Brain microvascular endothelial cell (primary cell): ENCODE data around the gene CACNA2D4.
A peak's percentile ranks its signal among the peaks of the same experiment; 100 is the strongest.

Experiments used
- DNase-seq: peaks from one replicate; pipeline ENCODE4 v3.0.0-alpha.2; 2020
- H3K27ac ChIP-seq: fragments of 250-450 bp; sonication (Bioruptor Pico); 2 replicates; pipeline ENCODE4 v1.5.1; 2020; ENCODE audit warnings: mild to moderate bottlenecking, moderate library complexity
- H3K27me3 ChIP-seq: fragments of 250-450 bp; sonication (Bioruptor Pico); replicated peaks from 2 replicates; pipeline ENCODE4 v1.5.1; 2020; ENCODE audit warnings: mild to moderate bottlenecking
- H3K36me3 ChIP-seq: fragments of 250-450 bp; sonication (Bioruptor Pico); replicated peaks from 2 replicates; pipeline ENCODE4 v1.5.1; 2020; ENCODE audit warnings: mild to moderate bottlenecking
- H3K4me3 ChIP-seq: 2 replicates; pipeline ENCODE4 v1.5.1; 2011; ENCODE audit warnings: low read depth, mild to moderate bottlenecking, control low read depth, low read length, moderate library complexity
- CTCF ChIP-seq: IDR thresholded peaks from 2 replicates; pipeline ENCODE4 v1.5.1; 2011; ENCODE audit warnings: low read depth, mild to moderate bottlenecking, moderate library complexity, low read length, control low read depth, inconsistent platforms; ENCODE audit errors: missing control alignments
- in situ Hi-C: cut with HindIII; loops from 2 replicates; pipeline ENCODE4 v1.10.0; 2017; ENCODE audit warnings: low sequenced_read_pairs, low pct_ligation_motif_present

Gene CACNA2D4

DNA sequence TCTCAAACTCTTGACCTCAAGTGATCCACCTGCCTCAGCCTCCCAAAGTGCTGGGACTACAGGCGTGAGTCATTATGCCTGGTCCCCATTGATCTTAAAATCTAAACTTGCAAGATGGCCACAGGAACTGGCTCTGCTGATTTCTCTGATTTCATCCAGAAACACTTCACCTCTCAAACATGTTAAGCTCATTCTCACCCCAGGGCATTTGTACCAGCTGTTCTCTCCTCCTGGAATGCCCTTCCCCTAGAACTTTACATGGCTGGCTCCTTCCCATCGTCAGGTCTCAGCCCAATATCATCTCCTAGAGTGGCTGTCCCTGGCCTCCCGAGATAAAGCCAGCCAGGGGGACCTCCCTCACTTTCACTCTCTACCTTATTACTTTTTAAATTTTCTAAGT lies 103.3 kb downstream of the CACNA2D4 start:
- DNase-seq: no peak
- Histone ChIP-seq H3K27me3 (peaks cover 12% of the 10 kb centered on the region), H3K36me3 (no peaks in the 10 kb centered on the region), H3K4me3 (no peak overlapping the region), H3K27ac (no peak overlapping the region)
- no peak for TF ChIP-seq CTCF
- in situ Hi-C loops: loop anchor here (25.0 kb wide), 1 partner anchor 122 kb away; no protein-coding TSS in a partner anchor

DNA sequence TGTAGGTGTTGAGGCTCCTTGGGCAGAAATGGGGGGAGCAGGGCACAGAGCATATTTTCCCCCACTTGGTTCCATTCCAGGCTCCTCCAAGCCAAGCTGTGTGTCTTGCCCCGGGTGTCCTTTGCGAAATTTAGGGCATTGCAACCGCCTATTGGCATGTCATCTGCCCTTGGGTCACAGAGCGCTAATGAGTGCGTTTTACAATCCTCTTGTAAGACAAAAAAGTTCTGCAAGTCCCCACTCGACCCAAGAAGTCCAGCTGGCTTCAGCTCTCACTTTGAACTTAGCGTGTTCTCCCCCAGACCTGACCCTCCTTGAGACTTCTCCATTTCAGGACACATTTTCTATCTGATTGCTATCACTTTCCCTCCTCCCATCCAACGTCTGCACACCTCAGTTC lies 104.2 kb downstream of the CACNA2D4 start:
- peaks cover 3% of the 10 kb centered on the region for H3K27me3 ChIP-seq
- H3K27ac ChIP-seq: no peak overlapping the region
- DNase-seq: no peak
- in situ Hi-C loops: loop anchor here (25.0 kb wide), 1 partner anchor 123 kb away; no protein-coding TSS in a partner anchor
- TF ChIP-seq CTCF: no peak
- no peaks in the 10 kb centered on the region for H3K36me3 ChIP-seq
- H3K4me3 ChIP-seq: no peak overlapping the region

GRCh38 chr12:1812650-1813302 lies 105.7 kb downstream of the CACNA2D4 start:
- TF ChIP-seq CTCF: no peak
- Histone ChIP-seq H3K4me3 (no peak overlapping the region), H3K36me3 (no peaks in the 10 kb centered on the region), H3K27me3 (no peaks in the 10 kb centered on the region), H3K27ac (peak overlapping the region; percentile 66)
- DNase-seq: peak; percentile 55
- in situ Hi-C loops: loop anchor here (25.0 kb wide), 1 partner anchor 125 kb away; no protein-coding TSS in a partner anchor

DNA sequence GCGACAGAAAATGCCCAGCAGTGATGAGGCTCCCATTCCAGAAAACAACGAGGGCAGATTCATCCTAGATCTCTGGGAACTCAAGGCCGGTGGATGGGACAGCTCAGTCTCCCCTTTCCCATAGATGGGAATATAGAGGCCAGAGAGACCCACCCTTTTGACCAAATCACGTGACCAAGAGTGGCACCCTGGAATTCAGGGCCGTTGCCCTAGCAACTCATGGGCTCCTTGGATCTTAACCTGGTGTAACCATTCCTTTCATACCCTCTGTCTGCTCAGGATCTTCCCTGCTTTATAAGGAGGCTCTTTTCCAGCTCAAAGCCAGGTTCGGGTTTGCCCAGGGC lies 106.5 kb downstream of the CACNA2D4 start:
- in situ Hi-C loops: loop anchor here (25.0 kb wide), 1 partner anchor 125 kb away; no protein-coding TSS in a partner anchor
- H3K27me3 ChIP-seq: no peaks in the 10 kb centered on the region
- no peak for TF ChIP-seq CTCF
- H3K27ac ChIP-seq: peak overlapping the region; percentile 66
- DNase-seq: no peak
- H3K4me3 ChIP-seq: no peak overlapping the region
- H3K36me3 ChIP-seq: no peaks in the 10 kb centered on the region

DNA sequence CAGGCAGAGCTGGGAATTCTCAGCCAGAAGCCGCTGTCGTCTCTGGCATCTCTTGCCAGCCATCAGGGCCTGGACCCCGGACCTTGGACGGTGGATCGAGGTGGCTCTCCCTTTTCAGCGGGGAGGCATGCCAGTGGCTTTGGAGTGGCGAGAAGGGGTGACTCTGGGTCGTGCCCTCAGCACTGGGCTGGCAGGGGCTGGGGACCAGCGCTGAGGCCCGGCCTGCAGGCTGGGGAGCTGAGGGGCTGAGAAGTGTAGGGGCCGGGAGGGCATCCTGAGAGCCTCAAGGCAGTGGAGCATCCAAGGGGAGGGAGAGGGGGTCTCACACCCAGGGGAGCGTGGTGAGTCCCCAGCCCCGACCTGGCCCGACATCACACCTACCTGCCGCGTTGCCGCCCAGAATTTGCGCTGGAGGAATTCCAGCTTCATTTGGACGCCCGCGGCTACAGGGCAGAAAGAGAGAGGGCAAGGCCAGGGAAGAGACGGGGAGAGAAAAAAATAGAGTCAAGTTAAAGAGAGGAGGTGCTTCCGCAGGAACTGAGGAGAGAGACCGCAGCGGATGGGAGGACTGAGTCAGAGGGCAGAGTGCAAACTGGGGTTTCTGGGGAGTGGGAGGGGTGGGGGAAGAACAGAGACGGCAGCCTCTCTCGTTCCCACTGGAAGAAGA lies 107.0 kb downstream of the CACNA2D4 start:
- TF ChIP-seq CTCF: no peak
- in situ Hi-C loops: loop anchor here (25.0 kb wide), 1 partner anchor 126 kb away; no protein-coding TSS in a partner anchor
- Histone ChIP-seq H3K4me3 (peak overlapping the region; percentile 20), H3K36me3 (no peaks in the 10 kb centered on the region), H3K27me3 (no peaks in the 10 kb centered on the region), H3K27ac (peak overlapping the region; percentile 66)
- peak; percentile 77 for DNase-seq
